ENCODE data around the gene PEAK3.

DNA sequence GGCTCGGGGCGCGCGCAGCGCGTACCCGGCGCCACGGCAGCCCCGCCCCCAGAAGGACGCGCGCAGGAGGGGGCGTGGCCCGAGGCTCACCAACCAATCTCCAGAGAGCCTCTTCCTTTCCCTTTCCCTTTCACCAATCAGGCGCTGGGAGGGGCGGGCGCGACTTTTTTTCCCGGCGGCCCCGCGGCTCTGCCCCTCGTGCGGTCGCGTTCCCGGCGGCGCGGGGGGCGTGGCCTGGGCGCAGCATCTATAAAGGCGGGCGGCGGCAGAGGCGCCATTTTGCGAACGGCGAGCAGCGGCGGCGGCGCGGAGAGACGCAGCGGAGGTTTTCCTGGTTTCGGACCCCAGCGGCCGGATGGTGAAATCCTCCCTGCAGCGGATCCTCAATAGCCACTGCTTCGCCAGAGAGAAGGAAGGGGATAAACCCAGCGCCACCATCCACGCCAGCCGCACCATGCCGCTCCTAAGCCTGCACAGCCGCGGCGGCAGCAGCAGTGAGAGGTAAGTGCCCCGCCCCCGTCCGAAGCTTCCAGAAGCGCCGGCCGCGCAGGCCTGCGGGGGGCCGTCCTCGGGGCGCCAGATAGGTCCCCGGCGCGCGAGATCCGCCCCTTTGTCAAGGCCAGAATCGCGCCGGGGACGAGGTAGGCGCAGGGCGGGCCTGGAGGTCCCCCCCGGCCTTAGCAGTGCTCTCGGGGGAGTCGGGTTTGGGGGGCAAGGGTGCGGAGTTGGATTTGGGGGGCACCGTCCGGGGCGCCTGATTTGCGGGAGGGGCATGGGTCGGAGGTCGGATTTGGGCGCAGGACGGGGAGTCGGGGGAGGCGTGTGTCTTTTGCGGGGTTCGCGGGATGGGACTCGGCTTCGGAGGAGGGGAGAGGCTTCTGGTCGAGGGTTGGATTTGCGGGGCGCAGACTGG lies 12.5 kb downstream of the PEAK3 start:
- peak; percentile 3 for TF ChIP-seq CTCF (IDR thresholded peaks at IDR 0.05; ENCODE audit: poor library complexity)
- TF ChIP-seq EZH2 (IDR thresholded peaks at IDR 0.05; ENCODE audit: borderline replicate concordance) = no peak

All from hepatocyte (in vitro differentiated cells).